ENCODE results near the gene TNS2. TPM values are rescaled to one million over a fixed set of nuclear protein-coding genes. Genes with fewer than 3 reads are reported as not detected.

Gene TNS2
- total RNA-seq, 6 experiments from 2014 or later, result 50.5 to 139 (median 86.9) TPM

- ATAC-seq, result no peak
- DNase-seq, result no peak
- Histone ChIP-seq H3K36me3 (no peaks in the 10 kb centered on the region), H3K27ac (no peak overlapping the region), H3K27me3 (no peaks in the 10 kb centered on the region), H3K4me3 (no peak overlapping the region), H3K9me3 (no peaks in the 10 kb centered on the region), H3K4me1 (no peaks in the 10 kb centered on the region)
- WGBS (ENCODE audit: insufficient coverage, low coverage, low lambda C conversion rate, missing lambda C conversion rate), result 89% methylated on average over 7 of the region's 12 CpGs
- intact Hi-C loops (cut with DNase I), result no loop called here
- TF ChIP-seq CTCF (IDR thresholded peaks at IDR 0.05) (no peak), POLR2A (IDR thresholded peaks at IDR 0.05) (no peak)
Observed at GRCh38 chr12:53113136-53113705, 63.4 kb downstream of the TNS2 start.

DNA sequence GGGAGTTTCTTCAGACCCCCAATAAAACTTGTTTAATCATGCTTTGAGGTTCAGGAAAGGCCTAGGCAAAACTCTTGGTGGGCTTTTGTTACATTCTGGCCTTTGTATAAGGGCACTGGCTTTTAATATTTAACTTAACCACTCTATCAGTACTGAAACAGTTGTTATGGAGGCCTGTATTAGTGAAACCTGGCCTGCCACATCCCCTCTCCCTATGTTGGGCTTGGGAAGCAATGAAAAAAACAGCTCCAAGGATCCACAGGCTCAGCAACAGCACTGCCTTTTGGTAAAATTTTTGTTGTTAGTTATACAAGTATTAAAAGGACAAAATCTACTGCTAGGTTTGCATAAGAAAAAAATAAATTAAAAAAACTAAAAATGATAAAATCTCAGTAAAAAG lies 64.1 kb downstream of the TNS2 start:
- Histone ChIP-seq H3K27ac (no peak overlapping the region), H3K36me3 (no peaks in the 10 kb centered on the region), H3K27me3 (no peaks in the 10 kb centered on the region), H3K9me3 (no peaks in the 10 kb centered on the region), H3K4me3 (no peak overlapping the region), H3K4me1 (no peaks in the 10 kb centered on the region)
- TF ChIP-seq POLR2A (IDR thresholded peaks at IDR 0.05) (no peak), CTCF (IDR thresholded peaks at IDR 0.05) (no peak)
- no peak for ATAC-seq
- intact Hi-C loops (cut with DNase I), result no loop called here
- no peak for DNase-seq

Small RNA genes lying within 50 kb of the gene (microRNA-seq; reads per million reads assigned to microRNA genes)
- 0.58 to 1.3 reads per million in 2 donors for gene MIR6757

Small RNA genes lying within 50 kb of the gene (small RNA-seq; reads per million reads assigned to genes)
- gene MIR6757, result 0 reads per million in 2 experiments

Other genes starting within 250 kb of the TNS2 start
- not detected for gene KRT4, start 235.9 kb upstream of the TNS2 start, total RNA-seq
- gene KRT79, start 215.8 kb upstream of the TNS2 start, total RNA-seq, result not detected
- gene KRT78, start 201.1 kb upstream of the TNS2 start, total RNA-seq, result not detected
- 1,000 to 10,000 TPM in 1 of 6 experiments, 100 to 1,000 TPM in 5; 149 to 1,003 (median 436) TPM for gene KRT8, start 145.0 kb upstream of the TNS2 start, total RNA-seq
- 1,000 to 10,000 TPM in 2 of 6 experiments, 100 to 1,000 TPM in 4; 148 to 1,377 (median 478) TPM for gene KRT18, start 100.9 kb upstream of the TNS2 start, total RNA-seq
- 100 to 1,000 TPM; 143 to 270 (median 180) TPM for gene EIF4B, start 43.6 kb upstream of the TNS2 start, total RNA-seq
- 10 to 100 TPM; 12.3 to 18.2 (median 14.4) TPM for gene SPRYD3, start 29.3 kb downstream of the TNS2 start, total RNA-seq
- gene IGFBP6, start 47.6 kb downstream of the TNS2 start, total RNA-seq, result 10 to 100 TPM in 2 of 6 experiments, 1 to 10 TPM in 4; 1.7 to 25.4 (median 4.9) TPM
- gene SOAT2, start 53.4 kb downstream of the TNS2 start, total RNA-seq, result 1 to 10 TPM in 3 of 6 experiments, under 1 TPM in 3; 0.62 to 3.4 (median 0.99) TPM
- gene ZNF740, start 130.7 kb downstream of the TNS2 start, total RNA-seq, result 10 to 100 TPM in 5 of 6 experiments, 1 to 10 TPM in 1; 5.5 to 24.4 (median 19.2) TPM
- 10 to 100 TPM; 20.6 to 54.2 (median 37.1) TPM for gene CSAD, start 130.9 kb downstream of the TNS2 start, total RNA-seq
- gene ITGB7, start 157.2 kb downstream of the TNS2 start, total RNA-seq, result 1 to 10 TPM; 2.9 to 8.0 (median 3.9) TPM
- gene RARG, start 182.1 kb downstream of the TNS2 start, total RNA-seq, result 1 to 10 TPM; 1.9 to 2.4 (median 2.1) TPM
- 10 to 100 TPM in 2 of 6 experiments, 1 to 10 TPM in 3, under 1 TPM in 1; 0.04 to 15.0 (median 4.5) TPM for gene ESPL1, start 218.2 kb downstream of the TNS2 start, total RNA-seq
- 100 to 1,000 TPM; 122 to 170 (median 146) TPM for gene PFDN5, start 245.5 kb downstream of the TNS2 start, total RNA-seq
- 10 to 100 TPM; 17.6 to 27.1 (median 20.8) TPM for gene MYG1, start 249.6 kb downstream of the TNS2 start, total RNA-seq

Data from right lobe of liver (tissue), 6 donors.